Measurements from ENCODE around the gene STAM. TPM values are rescaled to one million over a fixed set of nuclear protein-coding genes. Genes with fewer than 3 reads are reported as not detected.

The STAM gene
- total RNA-seq, 1 donor from 2014 or later = 35.4 TPM

- no peak for TF ChIP-seq CTCF (IDR thresholded peaks at IDR 0.05)
- no peak overlapping the region for H3K27ac ChIP-seq
- H3K9me3 ChIP-seq = no peaks in the 10 kb centered on the region
- peaks cover 39% of the 10 kb centered on the region for H3K4me1 ChIP-seq
- H3K4me3 ChIP-seq = no peak overlapping the region
- intact Hi-C loops (cut with DNase I) = no loop called here
- DNase-seq = no peak
- no peaks in the 10 kb centered on the region for H3K27me3 ChIP-seq
- no peaks in the 10 kb centered on the region for H3K36me3 ChIP-seq
- no peak for ATAC-seq
These were observed 4.5 kb downstream of the STAM start for GRCh38 chr10:17648243-17649035.

GRCh38 chr10:17649052-17649451, 5.1 kb downstream of the STAM start:
- no peaks in the 10 kb centered on the region for H3K9me3 ChIP-seq
- H3K27ac ChIP-seq = no peak overlapping the region
- no peaks in the 10 kb centered on the region for H3K27me3 ChIP-seq
- H3K4me3 ChIP-seq = no peak overlapping the region
- intact Hi-C loops (cut with DNase I) = no loop called here
- no peak for TF ChIP-seq CTCF (IDR thresholded peaks at IDR 0.05)
- peaks cover 39% of the 10 kb centered on the region for H3K4me1 ChIP-seq
- DNase-seq (no peak), ATAC-seq (no peak)
- no peaks in the 10 kb centered on the region for H3K36me3 ChIP-seq

GRCh38 chr10:17649836-17650235, 5.9 kb downstream of the STAM start:
- intact Hi-C loops (cut with DNase I) = no loop called here
- no peaks in the 10 kb centered on the region for H3K9me3 ChIP-seq
- peaks cover 45% of the 10 kb centered on the region for H3K4me1 ChIP-seq
- ATAC-seq = no peak
- H3K4me3 ChIP-seq = no peak overlapping the region
- no peaks in the 10 kb centered on the region for H3K36me3 ChIP-seq
- DNase-seq = no peak
- TF ChIP-seq CTCF (IDR thresholded peaks at IDR 0.05) = no peak
- H3K27ac ChIP-seq = no peak overlapping the region
- no peaks in the 10 kb centered on the region for H3K27me3 ChIP-seq

- Histone ChIP-seq H3K9me3 (no peaks in the 10 kb centered on the region), H3K4me1 (peaks cover 40% of the 10 kb centered on the region), H3K36me3 (no peaks in the 10 kb centered on the region), H3K27me3 (no peaks in the 10 kb centered on the region), H3K4me3 (no peak overlapping the region), H3K27ac (no peak overlapping the region)
- no peak for ATAC-seq
- no peak for TF ChIP-seq CTCF (IDR thresholded peaks at IDR 0.05)
- DNase-seq = no peak
- intact Hi-C loops (cut with DNase I) = no loop called here
These were observed 6.5 kb downstream of the STAM start for GRCh38 chr10:17650416-17650815.

- no peak for TF ChIP-seq CTCF (IDR thresholded peaks at IDR 0.05)
- Histone ChIP-seq H3K9me3 (no peaks in the 10 kb centered on the region), H3K36me3 (no peaks in the 10 kb centered on the region), H3K4me1 (peaks cover 31% of the 10 kb centered on the region), H3K27ac (no peak overlapping the region), H3K4me3 (no peak overlapping the region), H3K27me3 (no peaks in the 10 kb centered on the region)
- intact Hi-C loops (cut with DNase I) = no loop called here
- DNase-seq (no peak), ATAC-seq (no peak)
These were observed 7.9 kb downstream of the STAM start for GRCh38 chr10:17651896-17652295.

Data from upper lobe of right lung (tissue), 1 donor.